Measurements from ENCODE around the gene ALG1.
"Not testable (repeated sequence)": the region's sequence is repeated elsewhere in the genome, so short reads cannot be mapped to it uniquely, and the experiment has no call there.

The ALG1 gene

GRCh38 chr16:5097470-5098220 is 26.0 kb downstream of the ALG1 start, which contains the start of gene EEF2KMT:
TSS of gene EEF2KMT (minus strand) at chr16:5097795. CDS start at chr16:5097739, 56 bp downstream.
- Histone ChIP-seq H3K27ac (replicated peaks) (peak within 1 kb of the TSS; percentile 63), H3K4me3 (replicated peaks; ENCODE audit: insufficient read depth, low read length) (peak within 1 kb of the TSS; percentile 75)
- DNase-seq (ENCODE audit: low read depth in 1 of 2, low spot score in 1 of 2), result peak; percentile 97 to 99
- H3K27me3 ChIP-seq (ENCODE audit: insufficient read depth, poor library complexity, severe bottlenecking), result not testable (repeated sequence)

GRCh38 chr16:5098221-5099159 is 26.8 kb downstream of the ALG1 start:
- DNase-seq (ENCODE audit: low read depth in 1 of 2, low spot score in 1 of 2), result peak in 1 of 2 experiments; percentile 41
- H3K27ac ChIP-seq (replicated peaks), result peak overlapping the region; percentile 48

DNA sequence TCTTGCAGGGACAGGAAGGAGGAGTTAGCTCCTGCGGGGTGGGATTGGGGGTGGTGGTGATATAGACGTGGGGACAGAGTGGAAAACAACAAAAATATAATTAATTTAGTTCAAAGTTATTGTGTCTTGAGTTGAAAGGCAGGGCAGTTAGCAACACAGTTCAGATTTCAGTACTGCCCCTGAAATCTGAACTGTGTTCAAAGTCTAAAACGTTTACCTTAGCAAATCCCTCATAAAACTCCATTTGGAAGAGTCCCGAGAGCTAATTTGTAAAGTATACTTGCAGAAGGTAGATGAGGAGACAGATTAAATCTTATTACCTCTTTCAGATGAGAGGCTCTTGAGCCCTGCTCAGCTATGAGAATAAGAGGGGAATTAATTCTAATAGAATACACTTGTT is 27.5 kb downstream of the ALG1 start:
- not testable (repeated sequence) for DNase-seq (ENCODE audit: low read depth in 1 of 2, low spot score in 1 of 2); H3K4me3 ChIP-seq (replicated peaks; ENCODE audit: insufficient read depth, low read length); H3K27me3 ChIP-seq (ENCODE audit: insufficient read depth, poor library complexity, severe bottlenecking); H3K27ac ChIP-seq (replicated peaks)

More at GRCh38 chr16:5098221-5099159, 26.8 kb downstream of the ALG1 start:
- peak overlapping the region; percentile 75 for H3K4me3 ChIP-seq (replicated peaks; ENCODE audit: insufficient read depth, low read length)
- not testable (repeated sequence) for H3K27me3 ChIP-seq (ENCODE audit: insufficient read depth, poor library complexity, severe bottlenecking)

- H3K27ac ChIP-seq (replicated peaks); DNase-seq (ENCODE audit: low read depth in 1 of 2, low spot score in 1 of 2); H3K27me3 ChIP-seq (ENCODE audit: insufficient read depth, poor library complexity, severe bottlenecking); H3K4me3 ChIP-seq (replicated peaks; ENCODE audit: insufficient read depth, low read length): not testable (repeated sequence)
Measured at GRCh38 chr16:5103296-5104032, 31.8 kb downstream of the ALG1 start.

DNA sequence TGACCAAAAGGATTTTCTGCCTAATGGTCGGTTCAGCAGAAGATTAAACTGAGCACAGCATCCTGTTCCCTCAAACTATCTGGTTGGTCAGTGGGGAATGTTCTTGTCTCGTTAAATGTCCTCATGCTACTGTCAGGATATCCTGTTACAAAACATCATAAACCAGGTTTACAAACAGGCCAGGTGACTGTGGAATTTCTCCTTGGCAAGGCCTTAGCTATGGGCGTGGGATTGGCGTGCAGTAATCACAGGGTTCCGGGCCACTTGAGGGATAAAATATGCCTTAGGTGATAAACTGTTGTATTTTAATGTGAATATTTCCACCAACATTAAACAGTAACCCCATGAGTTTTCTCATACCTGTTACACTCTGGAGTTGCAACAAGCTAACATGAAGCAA is 33.4 kb downstream of the ALG1 start:
- not testable (repeated sequence) for H3K4me3 ChIP-seq (replicated peaks; ENCODE audit: insufficient read depth, low read length); DNase-seq (ENCODE audit: low read depth in 1 of 2, low spot score in 1 of 2); H3K27me3 ChIP-seq (ENCODE audit: insufficient read depth, poor library complexity, severe bottlenecking); H3K27ac ChIP-seq (replicated peaks)

DNA sequence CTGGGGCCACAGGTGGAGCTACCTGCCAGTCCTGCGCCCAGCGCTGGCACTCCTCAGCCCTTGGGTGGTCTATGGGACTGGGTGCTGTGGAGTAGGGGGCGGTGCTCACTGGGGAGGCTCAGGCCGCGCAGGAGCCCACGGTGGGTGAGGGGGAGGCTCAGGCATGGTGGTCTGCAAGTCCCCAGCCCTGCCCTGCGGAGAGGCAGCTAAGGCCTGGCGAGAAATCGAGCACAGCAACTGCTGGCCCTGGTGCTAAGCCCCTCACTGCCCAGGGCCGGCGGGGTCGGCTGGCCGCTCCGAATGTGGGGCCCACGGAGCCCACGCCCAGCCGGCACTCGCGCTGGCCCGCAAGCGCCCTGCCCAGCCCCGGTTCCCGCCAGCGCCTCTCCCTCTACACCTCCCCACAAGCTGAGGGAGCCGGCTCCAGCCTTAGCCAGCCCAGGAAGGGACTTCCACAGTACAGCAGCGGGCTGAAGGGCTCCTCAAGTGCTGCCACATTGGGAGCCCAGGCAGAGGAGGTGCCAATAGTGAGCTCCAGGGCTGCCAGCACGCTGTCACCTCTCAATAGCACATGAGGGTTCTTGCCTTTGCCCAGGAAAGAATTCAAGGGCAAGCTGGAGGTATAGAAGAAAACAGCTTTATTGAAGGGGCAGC is 37.0 kb downstream of the ALG1 start:
- DNase-seq (ENCODE audit: low read depth in 1 of 2, low spot score in 1 of 2), result no peak
- H3K27ac ChIP-seq (replicated peaks), result no peak overlapping the region
- TF ChIP-seq POLR2AphosphoS5 (IDR thresholded peaks at IDR 0.05; ENCODE audit: low read depth) (no peak), SPI1 (IDR thresholded peaks at IDR 0.05; ENCODE audit: borderline replicate concordance, low read depth) (no peak), GABPA (IDR thresholded peaks at IDR 0.05; ENCODE audit: low read depth) (no peak)
- TF ChIP-seq, protein P1, sequence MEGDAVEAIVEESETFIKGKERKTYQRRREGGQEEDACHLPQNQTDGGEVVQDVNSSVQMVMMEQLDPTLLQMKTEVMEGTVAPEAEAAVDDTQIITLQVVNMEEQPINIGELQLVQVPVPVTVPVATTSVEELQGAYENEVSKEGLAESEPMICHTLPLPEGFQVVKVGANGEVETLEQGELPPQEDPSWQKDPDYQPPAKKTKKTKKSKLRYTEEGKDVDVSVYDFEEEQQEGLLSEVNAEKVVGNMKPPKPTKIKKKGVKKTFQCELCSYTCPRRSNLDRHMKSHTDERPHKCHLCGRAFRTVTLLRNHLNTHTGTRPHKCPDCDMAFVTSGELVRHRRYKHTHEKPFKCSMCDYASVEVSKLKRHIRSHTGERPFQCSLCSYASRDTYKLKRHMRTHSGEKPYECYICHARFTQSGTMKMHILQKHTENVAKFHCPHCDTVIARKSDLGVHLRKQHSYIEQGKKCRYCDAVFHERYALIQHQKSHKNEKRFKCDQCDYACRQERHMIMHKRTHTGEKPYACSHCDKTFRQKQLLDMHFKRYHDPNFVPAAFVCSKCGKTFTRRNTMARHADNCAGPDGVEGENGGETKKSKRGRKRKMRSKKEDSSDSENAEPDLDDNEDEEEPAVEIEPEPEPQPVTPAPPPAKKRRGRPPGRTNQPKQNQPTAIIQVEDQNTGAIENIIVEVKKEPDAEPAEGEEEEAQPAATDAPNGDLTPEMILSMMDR (IDR thresholded peaks at IDR 0.05; ENCODE audit: insufficient read depth, low read length), result no peak
- TF ChIP-seq, protein P2, sequence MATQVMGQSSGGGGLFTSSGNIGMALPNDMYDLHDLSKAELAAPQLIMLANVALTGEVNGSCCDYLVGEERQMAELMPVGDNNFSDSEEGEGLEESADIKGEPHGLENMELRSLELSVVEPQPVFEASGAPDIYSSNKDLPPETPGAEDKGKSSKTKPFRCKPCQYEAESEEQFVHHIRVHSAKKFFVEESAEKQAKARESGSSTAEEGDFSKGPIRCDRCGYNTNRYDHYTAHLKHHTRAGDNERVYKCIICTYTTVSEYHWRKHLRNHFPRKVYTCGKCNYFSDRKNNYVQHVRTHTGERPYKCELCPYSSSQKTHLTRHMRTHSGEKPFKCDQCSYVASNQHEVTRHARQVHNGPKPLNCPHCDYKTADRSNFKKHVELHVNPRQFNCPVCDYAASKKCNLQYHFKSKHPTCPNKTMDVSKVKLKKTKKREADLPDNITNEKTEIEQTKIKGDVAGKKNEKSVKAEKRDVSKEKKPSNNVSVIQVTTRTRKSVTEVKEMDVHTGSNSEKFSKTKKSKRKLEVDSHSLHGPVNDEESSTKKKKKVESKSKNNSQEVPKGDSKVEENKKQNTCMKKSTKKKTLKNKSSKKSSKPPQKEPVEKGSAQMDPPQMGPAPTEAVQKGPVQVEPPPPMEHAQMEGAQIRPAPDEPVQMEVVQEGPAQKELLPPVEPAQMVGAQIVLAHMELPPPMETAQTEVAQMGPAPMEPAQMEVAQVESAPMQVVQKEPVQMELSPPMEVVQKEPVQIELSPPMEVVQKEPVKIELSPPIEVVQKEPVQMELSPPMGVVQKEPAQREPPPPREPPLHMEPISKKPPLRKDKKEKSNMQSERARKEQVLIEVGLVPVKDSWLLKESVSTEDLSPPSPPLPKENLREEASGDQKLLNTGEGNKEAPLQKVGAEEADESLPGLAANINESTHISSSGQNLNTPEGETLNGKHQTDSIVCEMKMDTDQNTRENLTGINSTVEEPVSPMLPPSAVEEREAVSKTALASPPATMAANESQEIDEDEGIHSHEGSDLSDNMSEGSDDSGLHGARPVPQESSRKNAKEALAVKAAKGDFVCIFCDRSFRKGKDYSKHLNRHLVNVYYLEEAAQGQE (IDR thresholded peaks at IDR 0.05; ENCODE audit: insufficient replicate concordance, low read depth), result no peak
- no peaks in the 10 kb centered on the region for H3K27me3 ChIP-seq (ENCODE audit: insufficient read depth, poor library complexity, severe bottlenecking)
- H3K4me3 ChIP-seq (replicated peaks; ENCODE audit: insufficient read depth, low read length), result no peak overlapping the region

- DNase-seq (ENCODE audit: low read depth in 1 of 2, low spot score in 1 of 2); H3K27me3 ChIP-seq (ENCODE audit: insufficient read depth, poor library complexity, severe bottlenecking): not testable (repeated sequence)
Measured at GRCh38 chr16:5110933-5111332, 39.3 kb downstream of the ALG1 start.

DNA sequence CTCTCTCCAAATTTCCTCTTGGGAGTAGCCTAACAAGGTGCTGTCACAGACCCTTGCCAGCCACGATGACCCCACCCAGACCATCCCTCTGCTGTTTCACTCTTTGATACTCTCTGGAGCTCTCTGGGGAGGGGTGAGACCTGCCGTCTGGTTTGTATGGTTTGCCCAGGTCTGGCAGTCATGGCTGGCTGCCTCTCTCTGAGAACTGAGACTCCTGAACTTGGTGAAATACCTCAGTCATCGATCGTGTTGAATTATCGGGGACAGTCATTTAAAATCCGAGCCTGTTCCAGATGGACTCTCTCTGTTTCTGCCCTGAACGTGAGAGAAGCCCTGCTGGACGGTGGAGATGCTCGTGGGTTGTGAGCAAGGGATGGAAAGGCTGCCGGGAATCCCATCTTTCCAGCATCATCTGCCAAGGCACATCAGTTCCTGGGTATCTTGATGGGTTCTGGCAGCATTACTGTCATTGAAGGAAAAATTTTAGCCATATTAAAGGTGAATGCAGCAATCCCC is 45.2 kb downstream of the ALG1 start:
- DNase-seq (ENCODE audit: low read depth in 1 of 2, low spot score in 1 of 2); H3K4me3 ChIP-seq (replicated peaks; ENCODE audit: insufficient read depth, low read length); H3K27me3 ChIP-seq (ENCODE audit: insufficient read depth, poor library complexity, severe bottlenecking); H3K27ac ChIP-seq (replicated peaks): not testable (repeated sequence)

More at GRCh38 chr16:5110933-5111332, 39.3 kb downstream of the ALG1 start:
- H3K27ac ChIP-seq (replicated peaks); H3K4me3 ChIP-seq (replicated peaks; ENCODE audit: insufficient read depth, low read length): not testable (repeated sequence)

Measured in HL-60 (cell line).